Measurements from ENCODE around the gene STRA6. TPM values are rescaled to one million over a fixed set of nuclear protein-coding genes. Genes with fewer than 3 reads are reported as not detected.

The STRA6 gene
- total and polyA plus RNA-seq, 8 donors, result 0.06 to 1.7 (median 0.46) TPM; not detected in 2

DNA sequence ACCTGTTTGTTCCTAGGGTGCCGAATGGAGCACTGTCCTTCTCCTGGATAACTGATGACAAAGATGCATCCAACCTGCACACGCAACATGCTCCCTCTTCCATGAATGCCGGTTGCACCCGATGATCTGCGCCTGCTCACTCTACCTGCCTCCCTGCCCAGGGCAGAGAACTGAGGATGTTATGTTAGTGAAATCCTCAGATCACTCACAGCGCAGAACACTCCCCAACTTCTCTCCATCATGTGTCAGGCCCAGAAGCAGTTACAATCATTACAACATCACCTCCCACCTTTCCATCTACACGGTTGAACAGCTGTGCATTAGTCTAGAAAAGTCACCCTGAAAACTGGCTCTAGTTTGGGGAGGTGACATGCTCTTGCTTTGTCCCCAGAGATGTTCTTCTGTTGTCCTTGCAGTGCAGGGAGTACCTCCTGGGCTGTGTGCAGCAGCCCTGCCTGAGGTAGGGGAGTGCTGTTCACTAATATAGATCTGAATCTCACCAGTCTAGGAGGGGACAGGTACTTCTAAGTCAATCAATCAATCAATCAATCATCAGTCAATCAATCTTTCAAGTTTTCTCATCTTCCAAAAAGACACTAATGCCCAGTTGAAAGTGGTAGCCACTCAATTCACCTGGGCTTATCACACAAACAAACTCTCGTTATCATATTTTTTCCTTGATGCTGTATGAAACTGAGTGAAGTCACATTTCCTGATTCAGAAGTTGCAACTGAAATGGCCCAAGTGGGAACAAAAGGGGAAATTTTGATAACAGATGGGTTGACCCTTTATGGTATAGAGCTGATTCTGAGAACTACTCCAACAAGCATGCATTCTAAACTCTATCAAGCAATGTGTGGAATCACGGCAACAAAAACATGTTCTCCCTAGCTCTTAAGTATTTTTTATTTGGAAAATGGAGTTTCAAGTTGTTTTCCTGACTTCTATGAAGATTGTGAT is 44.4 kb downstream of the STRA6 start:
- ATAC-seq (no peak), FAIRE-seq (no peak), DNase-seq (no peak)
- no peaks in the 10 kb centered on the region for H3K4me1 ChIP-seq
- H3K9me3 ChIP-seq, result no peaks in the 10 kb centered on the region
- H3K4me3 ChIP-seq, result no peak overlapping the region
- H3K27ac ChIP-seq, result no peak overlapping the region
- intact Hi-C loops (cut with DNase I), result no loop called here
- TF ChIP-seq, protein P1, sequence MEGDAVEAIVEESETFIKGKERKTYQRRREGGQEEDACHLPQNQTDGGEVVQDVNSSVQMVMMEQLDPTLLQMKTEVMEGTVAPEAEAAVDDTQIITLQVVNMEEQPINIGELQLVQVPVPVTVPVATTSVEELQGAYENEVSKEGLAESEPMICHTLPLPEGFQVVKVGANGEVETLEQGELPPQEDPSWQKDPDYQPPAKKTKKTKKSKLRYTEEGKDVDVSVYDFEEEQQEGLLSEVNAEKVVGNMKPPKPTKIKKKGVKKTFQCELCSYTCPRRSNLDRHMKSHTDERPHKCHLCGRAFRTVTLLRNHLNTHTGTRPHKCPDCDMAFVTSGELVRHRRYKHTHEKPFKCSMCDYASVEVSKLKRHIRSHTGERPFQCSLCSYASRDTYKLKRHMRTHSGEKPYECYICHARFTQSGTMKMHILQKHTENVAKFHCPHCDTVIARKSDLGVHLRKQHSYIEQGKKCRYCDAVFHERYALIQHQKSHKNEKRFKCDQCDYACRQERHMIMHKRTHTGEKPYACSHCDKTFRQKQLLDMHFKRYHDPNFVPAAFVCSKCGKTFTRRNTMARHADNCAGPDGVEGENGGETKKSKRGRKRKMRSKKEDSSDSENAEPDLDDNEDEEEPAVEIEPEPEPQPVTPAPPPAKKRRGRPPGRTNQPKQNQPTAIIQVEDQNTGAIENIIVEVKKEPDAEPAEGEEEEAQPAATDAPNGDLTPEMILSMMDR (IDR thresholded peaks at IDR 0.05), result no peak
- peaks cover 0 to 5% (median 0%) of the 10 kb centered on the region in 4 donors for H3K27me3 ChIP-seq
- WGBS, 2 donors, result 76 to 84% methylated on average over 9 of the region's 9 CpGs
- H3K36me3 ChIP-seq, result no peaks in the 10 kb centered on the region

DNA sequence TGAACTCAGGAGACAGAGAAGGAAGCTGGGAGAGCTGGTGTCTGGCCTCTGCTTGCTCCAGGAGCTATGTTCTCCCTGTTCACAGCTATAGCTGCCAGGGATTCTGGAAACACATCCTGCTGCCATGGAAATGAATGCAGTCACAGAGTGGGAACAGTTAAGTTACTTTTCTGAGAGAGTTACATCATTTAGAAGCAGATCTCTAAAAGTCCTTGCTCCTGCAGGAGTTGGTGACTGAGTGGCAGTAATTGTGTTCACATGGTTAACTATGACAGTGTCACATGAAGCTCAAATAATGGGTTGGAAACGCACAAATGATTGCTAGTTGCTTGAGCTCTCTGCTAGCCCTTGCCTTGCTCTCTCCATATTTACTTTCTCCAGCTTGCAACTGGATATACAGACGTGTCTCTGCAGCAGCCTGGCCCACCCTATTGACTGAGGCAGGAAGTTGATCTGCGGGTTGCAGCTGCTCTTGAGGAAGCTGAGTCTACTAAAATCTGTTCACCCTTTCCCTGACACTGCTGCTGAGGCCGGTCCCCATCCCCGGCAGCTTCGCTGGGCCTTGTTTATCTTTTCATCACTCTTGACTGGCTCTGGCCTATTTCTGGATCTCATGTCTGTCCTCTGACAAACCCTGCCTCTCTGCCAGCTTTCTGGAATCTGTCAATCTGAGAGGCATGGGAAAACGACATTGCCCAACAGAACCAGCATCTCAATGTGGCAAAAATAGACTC is 45.7 kb downstream of the STRA6 start:
- intact Hi-C loops (cut with DNase I), result no loop called here
- DNase-seq, result no peak

DNA sequence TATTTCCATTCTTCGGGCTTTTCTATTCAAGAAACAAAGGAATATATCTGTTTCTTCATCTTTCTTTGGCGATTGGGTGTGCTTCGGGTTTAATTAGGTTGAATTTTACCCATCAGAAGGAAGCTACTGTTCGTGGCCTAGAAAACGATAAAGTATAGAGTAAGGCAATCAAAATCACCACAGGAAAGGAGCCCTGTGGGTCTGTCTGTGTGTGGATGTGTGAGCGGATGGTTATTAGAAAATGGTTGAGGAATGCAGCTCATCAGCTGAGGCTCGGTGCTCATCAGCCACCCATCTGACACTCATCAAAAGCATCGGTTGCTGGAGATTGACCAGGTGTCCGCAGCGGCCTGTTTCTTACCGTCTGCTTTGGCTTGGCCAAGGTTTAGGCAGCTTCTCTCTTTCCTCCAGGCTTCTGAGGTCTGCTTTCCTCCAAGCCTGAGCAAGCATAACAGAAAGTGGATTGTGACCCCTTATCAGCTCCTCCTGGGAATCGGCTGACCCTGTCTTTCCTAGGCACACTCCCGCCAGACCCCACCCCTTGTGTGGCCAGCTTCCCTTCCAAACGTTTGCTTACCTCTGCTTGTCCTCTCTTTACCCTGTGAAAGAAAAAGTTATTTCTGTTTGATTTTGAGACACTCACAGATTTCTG is 46.7 kb downstream of the STRA6 start:
- Histone ChIP-seq H3K36me3 (no peaks in the 10 kb centered on the region), H3K4me1 (no peaks in the 10 kb centered on the region), H3K4me3 (no peak overlapping the region), H3K9me3 (no peaks in the 10 kb centered on the region), H3K27ac (no peak overlapping the region), H3K27me3 (no peaks in the 10 kb centered on the region)
- intact Hi-C loops (cut with DNase I), result no loop called here
- ATAC-seq, result no peak
- 58 to 65% methylated on average over 14 of the region's 14 CpGs for WGBS, 2 donors
- no peak for FAIRE-seq
- DNase-seq, result no peak
- TF ChIP-seq, protein P1 (IDR thresholded peaks at IDR 0.05), result no peak

More for the DNA sequence above, 45.7 kb downstream of the STRA6 start:
- ATAC-seq (peak in 1 of 4 donors; percentile 23), FAIRE-seq (no peak)
- WGBS, 2 donors, result 37 to 40% methylated on average over 7 of the region's 7 CpGs
- TF ChIP-seq, protein P1 (IDR thresholded peaks at IDR 0.05), result no peak
- no peaks in the 10 kb centered on the region for H3K27me3 ChIP-seq
- no peaks in the 10 kb centered on the region for H3K9me3 ChIP-seq
- no peak overlapping the region for H3K27ac ChIP-seq
- H3K36me3 ChIP-seq, result no peaks in the 10 kb centered on the region
- no peaks in the 10 kb centered on the region for H3K4me1 ChIP-seq
- H3K4me3 ChIP-seq, result no peak overlapping the region

DNA sequence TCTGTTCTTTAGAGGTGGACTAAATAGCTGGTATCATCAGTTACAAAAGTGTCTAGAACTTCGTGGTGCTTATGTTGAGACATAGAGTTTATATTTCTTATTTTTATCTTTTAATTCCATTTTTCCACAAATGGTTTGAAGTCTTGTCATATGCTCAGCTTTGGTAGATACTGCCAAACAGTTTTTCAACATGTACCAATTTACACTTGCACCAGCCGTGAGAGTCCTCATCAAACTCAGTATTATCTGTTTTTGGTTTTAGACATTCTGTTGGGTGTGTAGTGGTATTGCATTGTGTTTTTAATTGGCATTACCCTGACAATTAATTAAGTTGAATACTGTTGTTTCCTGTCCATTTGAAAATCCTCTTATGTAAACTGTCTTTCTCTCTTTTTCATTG is 55.5 kb downstream of the STRA6 start:
- Histone ChIP-seq H3K27me3 (no peaks in the 10 kb centered on the region), H3K9me3 (no peaks in the 10 kb centered on the region), H3K36me3 (no peaks in the 10 kb centered on the region), H3K4me3 (no peak overlapping the region), H3K27ac (no peak overlapping the region), H3K4me1 (no peaks in the 10 kb centered on the region)
- intact Hi-C loops (cut with DNase I), result no loop called here
- WGBS, 2 donors, result 38 to 46% methylated on average over 2 of the region's 2 CpGs
- DNase-seq, result no peak
- TF ChIP-seq, protein P1 (IDR thresholded peaks at IDR 0.05), result no peak
- ATAC-seq, result no peak
- no peak for FAIRE-seq

Measured in pancreas (tissue), 10 donors.